Skin of body (tissue), 2 donors: Measurements from ENCODE around the gene VSIR. TPM values are rescaled to one million over a fixed set of nuclear protein-coding genes. Genes with fewer than 3 reads are reported as not detected.

Experiments
- DNase-seq: peaks from one replicate; lab custom pipeline; 2025; lab: John Stamatoyannopoulos, UW
- total RNA-seq: library from RNA; depleted of rRNA; stranded (reverse); fragments of >200 nt; gene quantifications from one replicate; pipeline ENCODE4 v1.2.3, GENCODE V29; 2014

The VSIR gene
- 15.8 TPM for total RNA-seq

DNA sequence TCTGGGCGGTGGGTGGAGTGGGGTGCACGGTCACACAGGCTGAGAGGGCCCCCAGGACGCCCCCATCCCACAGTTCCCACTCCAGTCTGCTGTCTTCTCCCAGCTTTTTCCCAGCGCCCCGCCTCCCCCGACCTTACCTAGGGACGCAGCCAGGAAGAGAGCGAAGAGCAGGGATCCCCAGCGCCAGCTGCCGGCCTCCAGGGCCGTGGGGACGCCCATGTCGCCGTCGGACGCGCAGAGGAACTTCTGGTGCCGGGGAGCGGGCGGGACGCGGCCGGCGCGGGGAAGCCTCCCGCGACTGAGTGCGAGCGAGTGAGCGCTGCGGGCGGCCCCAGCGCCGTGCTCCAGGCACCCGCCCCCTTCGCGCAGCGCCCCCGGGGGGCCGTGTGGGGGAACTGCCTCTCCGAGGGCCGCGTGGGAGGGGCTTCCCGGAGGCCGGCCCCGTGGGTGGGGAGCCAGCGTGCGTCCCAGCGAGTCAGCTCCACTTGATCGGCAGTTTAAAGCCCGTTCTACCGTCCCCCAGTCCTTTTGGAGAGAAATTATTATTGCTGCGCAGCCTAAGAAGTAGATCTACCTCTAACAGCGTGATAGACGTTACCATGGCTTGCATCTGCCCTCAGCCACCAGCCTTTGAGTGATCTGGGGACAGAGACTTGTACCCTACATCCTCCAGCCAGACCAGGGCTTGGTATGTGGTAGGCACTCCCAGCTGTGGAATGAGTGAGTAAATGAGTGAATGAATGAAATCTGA, at the start of gene VSIR:
Gene VSIR, minus strand, starts transcription at position 300 of the 751 bp plus-strand sequence. Its CDS starts 81 bp downstream, at position 219.
- DNase-seq: peak; percentile 70

- no peak for DNase-seq
Observed at GRCh38 chr10:71821909-71822763, 48.8 kb upstream of the VSIR start.

GRCh38 chr10:71820966-71821365, 47.6 kb upstream of the VSIR start:
- no peak for DNase-seq

GRCh38 chr10:71819985-71820384, 46.7 kb upstream of the VSIR start:
- no peak for DNase-seq

DNA sequence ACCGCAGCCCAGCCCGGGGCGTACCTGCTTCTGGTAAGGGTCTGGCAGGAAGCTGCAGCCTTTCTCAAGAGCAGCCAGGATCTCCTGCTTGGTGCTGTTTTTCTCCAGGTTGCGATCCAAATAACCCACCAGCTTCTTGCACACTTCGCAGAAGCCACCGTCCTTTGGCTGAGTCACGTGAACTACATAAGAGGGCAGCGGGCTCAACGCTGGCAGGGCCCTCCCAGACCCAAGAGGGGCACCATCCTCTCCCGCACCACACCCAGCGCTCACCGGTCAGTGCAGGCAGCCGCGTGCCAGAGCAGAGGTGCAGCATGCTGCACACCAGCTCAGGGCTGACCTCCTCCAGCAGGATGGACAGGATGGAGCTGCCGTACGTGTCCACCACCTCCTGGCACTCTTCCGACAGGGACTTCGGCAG, 46.1 kb upstream of the VSIR start:
- DNase-seq: no peak

GRCh38 chr10:71818674-71819260, 45.4 kb upstream of the VSIR start:
- no peak for DNase-seq

GRCh38 chr10:71817831-71818655, 44.7 kb upstream of the VSIR start:
- no peak for DNase-seq

DNA sequence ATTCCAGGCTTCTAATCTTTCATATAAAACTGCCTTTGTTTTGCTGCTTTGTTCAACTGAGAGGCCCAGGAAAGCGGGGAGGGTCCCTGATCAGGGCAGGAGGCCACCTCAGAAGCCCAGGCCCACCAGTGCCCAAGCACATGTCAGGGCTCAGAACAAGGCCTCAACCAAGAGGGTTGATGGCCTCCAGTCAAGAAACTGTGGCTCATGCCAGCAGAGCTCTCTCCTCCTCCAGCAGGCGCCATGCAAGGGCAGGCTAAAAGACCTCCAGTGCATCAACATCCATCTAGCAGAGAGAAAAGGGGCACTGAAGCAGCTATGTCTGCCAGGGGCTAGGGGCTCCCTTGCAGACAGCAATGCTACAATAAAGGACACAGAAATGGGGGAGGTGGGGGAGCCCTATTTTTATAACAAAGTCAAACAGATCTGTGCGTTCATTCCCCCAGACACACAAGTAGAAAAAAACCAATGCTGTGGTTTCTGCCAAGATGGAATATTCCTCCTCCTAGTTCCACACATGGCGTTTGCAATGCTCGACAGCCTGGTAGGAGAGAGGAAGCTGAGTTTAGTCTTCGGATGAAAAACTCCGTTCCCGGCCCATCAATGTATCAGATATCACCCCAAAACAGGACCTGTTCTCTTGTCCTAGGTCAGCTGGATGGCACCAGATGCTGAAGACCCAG, 43.8 kb upstream of the VSIR start:
- DNase-seq: no peak

- DNase-seq: no peak
Observed at GRCh38 chr10:71816421-71816851, 43.1 kb upstream of the VSIR start.

DNA sequence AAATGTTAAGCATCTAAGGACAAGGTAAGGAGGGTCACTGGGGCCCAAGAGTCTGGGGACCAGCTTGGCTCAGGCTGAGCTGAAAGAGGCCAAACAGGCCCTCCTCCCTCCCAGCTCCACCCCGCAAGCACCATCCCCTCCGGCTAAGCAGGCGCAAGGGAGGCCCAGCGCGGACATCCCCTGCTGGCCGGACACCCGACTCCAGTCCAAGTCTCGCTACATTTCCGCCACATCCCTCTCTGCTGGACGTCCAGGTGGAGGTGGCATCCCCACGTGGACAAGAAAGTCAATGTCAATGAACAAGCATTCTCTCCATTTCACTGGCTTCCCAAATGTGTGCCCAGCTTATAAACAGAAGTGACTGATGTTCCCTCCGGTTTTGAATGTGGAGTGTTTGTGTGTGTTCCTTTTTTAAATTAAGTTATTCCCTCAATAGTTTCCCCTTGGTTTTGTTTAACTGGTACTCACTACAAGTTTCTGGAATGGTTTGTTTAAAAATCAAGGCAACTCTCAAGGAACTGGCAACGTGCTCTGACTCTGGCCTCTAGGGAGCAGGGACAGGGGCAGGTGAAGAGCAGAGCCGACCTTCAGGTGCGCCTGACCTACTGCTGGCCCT, 42.3 kb upstream of the VSIR start:
- no peak for DNase-seq

DNA sequence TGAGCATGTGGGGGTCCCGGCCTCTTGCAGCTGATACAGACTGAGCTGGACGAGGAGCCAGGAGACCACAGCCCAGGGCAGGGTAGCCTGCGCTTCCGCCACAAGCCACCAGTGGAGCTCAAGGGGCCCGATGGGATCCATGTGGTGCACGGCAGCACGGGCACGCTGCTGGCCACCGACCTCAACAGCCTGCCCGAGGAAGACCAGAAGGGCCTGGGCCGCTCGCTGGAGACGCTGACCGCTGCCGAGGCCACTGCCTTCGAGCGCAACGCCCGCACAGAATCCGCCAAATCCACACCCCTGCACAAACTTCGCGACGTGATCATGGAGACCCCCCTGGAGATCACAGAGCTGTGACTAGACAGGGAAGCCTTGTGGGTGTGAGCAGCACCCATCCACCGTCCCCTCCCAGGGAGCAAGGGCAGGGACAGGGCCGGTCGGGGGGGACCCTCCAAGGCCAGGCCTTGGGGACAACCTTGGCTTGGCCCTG, 41.6 kb upstream of the VSIR start:
- DNase-seq: no peak

- no peak for DNase-seq
Observed at GRCh38 chr10:71812913-71813590, 39.7 kb upstream of the VSIR start.

- DNase-seq: no peak
Observed at GRCh38 chr10:71812016-71812912, 38.9 kb upstream of the VSIR start.

DNA sequence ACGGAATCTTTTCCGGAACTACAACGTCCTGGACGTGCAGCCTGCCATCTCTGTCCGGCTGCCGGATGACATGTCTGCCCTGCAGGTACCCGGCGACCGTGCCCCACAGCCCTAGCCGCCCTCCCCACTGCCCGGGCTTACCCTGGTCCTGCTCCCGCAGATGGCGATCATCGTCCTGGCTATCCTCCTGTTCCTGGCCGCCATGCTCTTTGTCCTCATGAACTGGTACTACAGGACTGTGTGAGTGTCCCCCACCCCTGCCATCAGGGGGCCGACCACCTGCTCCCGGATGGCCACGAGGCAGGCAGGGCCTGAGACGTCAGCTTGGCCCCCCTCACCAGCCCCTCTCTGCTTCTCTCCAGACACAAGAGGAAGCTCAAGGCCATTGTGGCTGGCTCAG, 38.0 kb upstream of the VSIR start:
- no peak for DNase-seq

DNA sequence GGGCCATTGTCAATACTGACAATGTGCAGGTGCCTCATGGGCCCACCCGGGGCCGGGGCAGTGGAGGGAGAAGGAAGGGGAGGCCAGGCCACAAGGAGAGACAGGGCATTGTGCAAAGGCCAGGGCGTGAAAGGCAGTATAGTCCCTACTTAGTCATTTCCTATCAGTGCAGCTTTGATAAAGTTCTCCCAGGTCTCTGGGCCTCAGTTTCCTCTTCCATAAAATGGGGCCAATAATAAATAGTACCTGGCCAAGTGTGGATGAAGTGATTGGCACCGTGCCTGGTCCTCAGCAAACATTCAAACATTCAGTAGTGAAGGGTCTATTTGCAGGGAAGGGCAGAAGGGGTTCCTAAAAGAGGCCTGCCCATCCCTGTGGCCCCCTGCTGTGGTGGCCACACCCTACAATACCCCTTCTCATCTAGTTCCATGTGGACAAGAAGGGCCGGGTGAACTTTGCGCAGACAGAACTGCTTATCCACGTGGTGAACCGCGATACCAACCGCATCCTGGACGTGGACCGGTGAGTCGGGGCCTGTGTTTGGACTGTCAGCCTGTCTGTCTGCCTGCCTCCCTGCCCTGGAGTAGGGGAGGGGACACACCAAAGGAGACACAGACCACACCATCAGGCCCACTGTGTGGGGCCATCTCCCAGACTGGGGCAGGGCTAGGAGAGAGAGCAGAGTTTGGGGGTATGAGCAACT, 36.9 kb upstream of the VSIR start:
- no peak for DNase-seq

GRCh38 chr10:71809628-71810027, 36.3 kb upstream of the VSIR start:
- DNase-seq: no peak

GRCh38 chr10:71807557-71808510, 34.5 kb upstream of the VSIR start:
- no peak for DNase-seq
